ENCODE measurements around the gene HOXC6.

DNA sequence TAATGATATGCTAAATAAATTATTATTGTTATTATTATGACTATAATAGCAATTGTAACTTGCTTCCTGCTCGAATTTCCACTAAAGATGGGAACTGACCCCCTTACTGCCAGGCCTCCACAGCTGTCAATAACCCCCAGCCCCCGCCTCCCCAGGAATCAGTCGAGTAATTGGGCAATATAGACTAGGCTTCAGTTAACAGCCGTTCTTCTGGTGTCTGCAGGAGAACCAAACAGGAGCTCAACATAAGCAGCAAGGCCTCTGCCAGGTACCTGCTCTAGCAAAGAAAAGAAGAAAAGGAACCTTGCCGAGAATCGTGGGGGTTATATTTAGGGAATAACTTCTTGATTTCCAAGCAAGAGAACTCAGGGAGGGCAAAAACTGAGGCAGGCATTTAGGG, 47.2 kb downstream of the HOXC6 start:
- TF ChIP-seq, protein P1, sequence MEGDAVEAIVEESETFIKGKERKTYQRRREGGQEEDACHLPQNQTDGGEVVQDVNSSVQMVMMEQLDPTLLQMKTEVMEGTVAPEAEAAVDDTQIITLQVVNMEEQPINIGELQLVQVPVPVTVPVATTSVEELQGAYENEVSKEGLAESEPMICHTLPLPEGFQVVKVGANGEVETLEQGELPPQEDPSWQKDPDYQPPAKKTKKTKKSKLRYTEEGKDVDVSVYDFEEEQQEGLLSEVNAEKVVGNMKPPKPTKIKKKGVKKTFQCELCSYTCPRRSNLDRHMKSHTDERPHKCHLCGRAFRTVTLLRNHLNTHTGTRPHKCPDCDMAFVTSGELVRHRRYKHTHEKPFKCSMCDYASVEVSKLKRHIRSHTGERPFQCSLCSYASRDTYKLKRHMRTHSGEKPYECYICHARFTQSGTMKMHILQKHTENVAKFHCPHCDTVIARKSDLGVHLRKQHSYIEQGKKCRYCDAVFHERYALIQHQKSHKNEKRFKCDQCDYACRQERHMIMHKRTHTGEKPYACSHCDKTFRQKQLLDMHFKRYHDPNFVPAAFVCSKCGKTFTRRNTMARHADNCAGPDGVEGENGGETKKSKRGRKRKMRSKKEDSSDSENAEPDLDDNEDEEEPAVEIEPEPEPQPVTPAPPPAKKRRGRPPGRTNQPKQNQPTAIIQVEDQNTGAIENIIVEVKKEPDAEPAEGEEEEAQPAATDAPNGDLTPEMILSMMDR (IDR thresholded peaks at IDR 0.05) = no peak
- no peak for TF ChIP-seq ZFX (IDR thresholded peaks at IDR 0.05; ENCODE audit: borderline replicate concordance)
